Measurements from ENCODE around the gene KCNH1. TPM values are rescaled to one million over a fixed set of nuclear protein-coding genes. Genes with fewer than 3 reads are reported as not detected.

The KCNH1 gene
- total RNA-seq, 4 donors from 2014 or later, result 0.24 to 1.6 TPM; not detected in 2

- TF ChIP-seq CTCF (IDR thresholded peaks at IDR 0.05), result no peak
- no peak for DNase-seq (ENCODE audit: low spot score)
- no peak for ATAC-seq (ENCODE audit: low FRiP score)
These were observed 21.1 kb upstream of the KCNH1 start for GRCh38 chr1:211155040-211155439.

GRCh38 chr1:211153932-211154331 lies 20.0 kb upstream of the KCNH1 start:
- DNase-seq (ENCODE audit: low spot score) (no peak), ATAC-seq (ENCODE audit: low FRiP score) (no peak)
- TF ChIP-seq CTCF (IDR thresholded peaks at IDR 0.05), result no peak

GRCh38 chr1:211148366-211148765 lies 14.4 kb upstream of the KCNH1 start:
- TF ChIP-seq CTCF (IDR thresholded peaks at IDR 0.05), result no peak

GRCh38 chr1:211145944-211146343 lies 12.0 kb upstream of the KCNH1 start:
- ATAC-seq (ENCODE audit: low FRiP score) (no peak), DNase-seq (ENCODE audit: low spot score) (no peak)
- no peak for TF ChIP-seq CTCF (IDR thresholded peaks at IDR 0.05)

More at GRCh38 chr1:211148366-211148765, 14.4 kb upstream of the KCNH1 start:
- no peak for DNase-seq (ENCODE audit: low spot score)
- ATAC-seq (ENCODE audit: low FRiP score), result no peak

GRCh38 chr1:211135342-211135950 lies 1.5 kb upstream of the KCNH1 start:
- DNase-seq (ENCODE audit: low spot score) (no peak), ATAC-seq (ENCODE audit: low FRiP score) (no peak)
- TF ChIP-seq CTCF (IDR thresholded peaks at IDR 0.05), result no peak

GRCh38 chr1:211133393-211133835 lies 534 bp downstream of the KCNH1 start:
- ATAC-seq (ENCODE audit: low FRiP score) (peak; percentile 22), DNase-seq (ENCODE audit: low spot score) (no peak)
- no peak for TF ChIP-seq CTCF (IDR thresholded peaks at IDR 0.05)

GRCh38 chr1:211132721-211133392 lies 1.1 kb downstream of the KCNH1 start:
- no peak for DNase-seq (ENCODE audit: low spot score)
- ATAC-seq (ENCODE audit: low FRiP score), result no peak
- TF ChIP-seq CTCF (IDR thresholded peaks at IDR 0.05), result no peak
